AG09309 (cell line): ENCODE measurements around the gene KISS1R.
"Not testable (repeated sequence)": the region's sequence is repeated elsewhere in the genome, so short reads cannot be mapped to it uniquely, and the experiment has no call there.

Experiments used
- DNase-seq: peaks from one replicate; pipeline ENCODE4 v3.0.0-alpha.2; 2010; ENCODE audit warnings: low read depth
- H3K4me3 ChIP-seq: 2 replicates; pipeline ENCODE4 v1.5.1; 2011; ENCODE audit warnings: mild to moderate bottlenecking, low read depth, low read length, moderate library complexity; ENCODE audit not compliant: control insufficient read depth
- CTCF ChIP-seq: IDR thresholded peaks from 2 replicates; pipeline ENCODE4 v1.5.1; 2011; ENCODE audit warnings: mild to moderate bottlenecking, low read depth, low read length, inconsistent platforms; ENCODE audit not compliant: insufficient read depth, control insufficient read depth; ENCODE audit errors: missing control alignments

Gene KISS1R

GRCh38 chr19:876780-877314 lies 40.3 kb upstream of the KISS1R start:
- no peak for DNase-seq
- TF ChIP-seq CTCF: no peak
- H3K4me3 ChIP-seq: no peak overlapping the region

- H3K4me3 ChIP-seq, DNase-seq: not testable (repeated sequence)
Observed at GRCh38 chr19:877992-878660, 39.0 kb upstream of the KISS1R start.

- H3K4me3 ChIP-seq, DNase-seq: not testable (repeated sequence)
Observed at GRCh38 chr19:878751-879561, 38.2 kb upstream of the KISS1R start.

GRCh38 chr19:879711-880438 lies 37.3 kb upstream of the KISS1R start:
- DNase-seq: no peak
- no peak for TF ChIP-seq CTCF
- no peak overlapping the region for H3K4me3 ChIP-seq

GRCh38 chr19:881385-882071 lies 35.6 kb upstream of the KISS1R start:
- TF ChIP-seq CTCF: no peak
- no peak for DNase-seq
- no peak overlapping the region for H3K4me3 ChIP-seq

GRCh38 chr19:882871-883497 lies 34.1 kb upstream of the KISS1R start:
- TF ChIP-seq CTCF: no peak
- no peak overlapping the region for H3K4me3 ChIP-seq
- DNase-seq: no peak

- TF ChIP-seq CTCF: no peak
- no peak for DNase-seq
- no peak overlapping the region for H3K4me3 ChIP-seq
Observed at GRCh38 chr19:883661-884211, 33.4 kb upstream of the KISS1R start.
